Activated T-helper 1 cell treated with Interleukin-2 at 50 U/mL for 16 hours (primary cell): Measurements from ENCODE around the gene GABRR2.
"Not testable (repeated sequence)": the region's sequence is repeated elsewhere in the genome, so short reads cannot be mapped to it uniquely, and the experiment has no call there.

ENCODE experiments used
- DNase-seq: peaks from one replicate; pipeline ENCODE4 v3.0.0-alpha.2; 2020; ENCODE audit warnings: low read depth

The GABRR2 gene

GRCh38 chr6:89324304-89324703 is 9.2 kb upstream of the GABRR2 start:
- DNase-seq = no peak

- DNase-seq = no peak
Observed at GRCh38 chr6:89323511-89323971, 8.4 kb upstream of the GABRR2 start.

- DNase-seq = no peak
Observed at GRCh38 chr6:89321131-89321970, 6.3 kb upstream of the GABRR2 start.

- DNase-seq = no peak
Observed at GRCh38 chr6:89320012-89320559, 5.0 kb upstream of the GABRR2 start.

- DNase-seq = no peak
Observed at GRCh38 chr6:89317067-89317466, 2.0 kb upstream of the GABRR2 start.

- no peak for DNase-seq
Observed at GRCh38 chr6:89314692-89315091, 407 bp downstream of the GABRR2 start.

- DNase-seq = no peak
Observed at GRCh38 chr6:89313006-89313405, 2.1 kb downstream of the GABRR2 start.

GRCh38 chr6:89311853-89312531 is 3.1 kb downstream of the GABRR2 start:
- no peak for DNase-seq

GRCh38 chr6:89311530-89311852 is 3.6 kb downstream of the GABRR2 start:
- no peak for DNase-seq

GRCh38 chr6:89310929-89311328 is 4.2 kb downstream of the GABRR2 start:
- DNase-seq = no peak

GRCh38 chr6:89308525-89309395 is 6.3 kb downstream of the GABRR2 start:
- DNase-seq = no peak

- DNase-seq = not testable (repeated sequence)
Observed at GRCh38 chr6:89304517-89304916, 10.6 kb downstream of the GABRR2 start.

GRCh38 chr6:89302936-89303335 is 12.2 kb downstream of the GABRR2 start:
- DNase-seq = no peak

- DNase-seq = no peak
Observed at GRCh38 chr6:89302195-89302770, 12.8 kb downstream of the GABRR2 start.

GRCh38 chr6:89301586-89302194 is 13.4 kb downstream of the GABRR2 start:
- DNase-seq = no peak

GRCh38 chr6:89299466-89299850 is 15.6 kb downstream of the GABRR2 start:
- DNase-seq = no peak

- no peak for DNase-seq
Observed at GRCh38 chr6:89298680-89299465, 16.2 kb downstream of the GABRR2 start.

GRCh38 chr6:89297695-89298351 is 17.3 kb downstream of the GABRR2 start:
- DNase-seq = peak; percentile 44

- DNase-seq = no peak
Observed at GRCh38 chr6:89295981-89296380, 19.1 kb downstream of the GABRR2 start.

GRCh38 chr6:89295116-89295515 is 20.0 kb downstream of the GABRR2 start:
- not testable (repeated sequence) for DNase-seq
